SH-SY5Y (cell line): ENCODE data around the gene GRK6.

Experiments used
- GATA2 ChIP-seq: IDR thresholded peaks from 2 replicates; pipeline ENCODE4 v1.6.1; 2011; ENCODE audit warnings: mild to moderate bottlenecking, low read depth, low read length
- GATA3 ChIP-seq: IDR thresholded peaks from 2 replicates; pipeline ENCODE4 v1.6.1; 2011; ENCODE audit warnings: low read depth, mild to moderate bottlenecking, low read length, moderate library complexity

DNA sequence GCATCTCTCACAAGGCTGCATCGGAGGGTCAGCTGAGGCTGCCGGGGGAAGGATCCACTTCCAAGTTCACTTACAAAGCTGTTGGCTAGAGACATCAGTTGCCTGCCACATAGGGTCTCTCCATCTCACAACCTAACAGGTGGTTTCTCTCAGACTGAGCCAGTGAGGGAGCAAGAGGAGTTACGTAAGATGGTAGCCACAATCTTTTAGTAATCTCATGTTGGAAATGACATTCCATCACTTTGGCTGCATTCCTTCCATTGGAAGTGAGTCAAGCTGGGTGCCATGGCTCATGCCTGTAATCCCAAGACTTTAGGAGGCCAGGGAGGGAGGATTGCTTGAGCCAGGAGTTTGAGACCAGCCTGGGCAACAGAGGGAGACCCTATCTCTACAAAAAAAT lies 7.4 kb upstream of the GRK6 start:
- TF ChIP-seq GATA2 (no peak), GATA3 (no peak)
